HepG2 (cell line): Measurements from ENCODE around the gene TMEM170B. TPM values are rescaled to one million over a fixed set of nuclear protein-coding genes. Genes with fewer than 3 reads are reported as not detected.

ENCODE experiments used
- DRAP1 ChIP-seq: IDR thresholded peaks from 2 replicates; pipeline ENCODE4 v1.6.1; 2016; ENCODE audit warnings: missing genetic modification reagents, missing compliant biosample characterization
- E2F5 ChIP-seq: sonication (generic); formaldehyde crosslinking; conservative IDR thresholded peaks from 2 replicates; pipeline ENCODE4 v1.4.0; 2020; ENCODE audit warnings: missing genetic modification reagents
- HCFC1 ChIP-seq: fragments of 150-350 bp; IDR thresholded peaks from 2 replicates; pipeline ENCODE4 v1.6.1; 2014; ENCODE audit warnings: low read depth, low read length
- HMG20B ChIP-seq: conservative IDR thresholded peaks from 2 replicates; pipeline ENCODE4 v1.6.1; 2016; ENCODE audit warnings: missing genetic modification reagents, missing compliant biosample characterization
- HNF4G ChIP-seq, 2 experiments: sonication (generic) in 1 of 2; formaldehyde crosslinking in 1 of 2; IDR thresholded peaks; 2 replicates each; pipeline versions ENCODE4 v1.4.0 to v1.6.1; 2011 to 2020; ENCODE audit warnings: borderline replicate concordance in 2 of 2, low read depth in 2 of 2, mild to moderate bottlenecking in 2 of 2, low read length in 1 of 2, missing genetic modification reagents in 1 of 2, moderate library complexity in 1 of 2
- KLF16 ChIP-seq, 2 experiments: sonication (generic) in 1 of 2; formaldehyde crosslinking in 1 of 2; IDR thresholded peaks; 2 replicates each; pipeline versions ENCODE4 v1.6.1 to v1.8.0; 2016 to 2023; ENCODE audit warnings: missing genetic modification reagents in 2 of 2, missing compliant biosample characterization in 1 of 2
- MTF1 ChIP-seq: sonication (generic); formaldehyde crosslinking; IDR thresholded peaks from 2 replicates; pipeline ENCODE4 v1.5.0; 2020; ENCODE audit warnings: missing genetic modification reagents
- MYC ChIP-seq: sonication (generic); formaldehyde crosslinking; IDR thresholded peaks from 2 replicates; pipeline ENCODE4 v1.9.0; 2021; ENCODE audit warnings: missing genetic modification reagents, borderline replicate concordance
- NFIC ChIP-seq: IDR thresholded peaks from 2 replicates; pipeline ENCODE4 v1.6.1; 2012; ENCODE audit warnings: mild to moderate bottlenecking, low read length, inconsistent platforms
- NONO ChIP-seq, 2 experiments: fragments of 450-650 bp in 1 of 2; sonication (generic) in 1 of 2; formaldehyde crosslinking in 1 of 2; IDR thresholded peaks in 1 of 2; conservative IDR thresholded peaks in 1 of 2; 2 replicates each; pipeline versions ENCODE4 v1.6.1 to v1.8.0; 2017 to 2022; ENCODE audit warnings: mild to moderate bottlenecking in 1 of 2, missing genetic modification reagents in 1 of 2, moderate library complexity in 1 of 2
- RBM39 ChIP-seq: fragments of 200-400 bp; formaldehyde crosslinking; IDR thresholded peaks from one replicate; pipeline ENCODE4 v1.6.1; 2018; ENCODE audit warnings: antibody characterized with exemption, mild to moderate bottlenecking, low read depth, low read length; ENCODE audit not compliant: poor library complexity, severe bottlenecking
- SAP130 ChIP-seq: IDR thresholded peaks from 2 replicates; pipeline ENCODE4 v1.6.1; 2016; ENCODE audit warnings: low read depth
- SIX1 ChIP-seq: sonication (generic); formaldehyde crosslinking; IDR thresholded peaks from 2 replicates; pipeline ENCODE4 v1.4.0; 2020; ENCODE audit warnings: missing genetic modification reagents, borderline replicate concordance
- SRSF9 ChIP-seq: fragments of 200-400 bp; formaldehyde crosslinking; IDR thresholded peaks from 2 replicates; pipeline ENCODE4 v1.6.1; 2018; ENCODE audit warnings: borderline replicate concordance, mild to moderate bottlenecking, low read depth, low read length; ENCODE audit not compliant: insufficient read depth, poor library complexity, severe bottlenecking
- SSRP1 ChIP-seq: IDR thresholded peaks from 2 replicates; pipeline ENCODE4 v1.6.1; 2016; ENCODE audit warnings: control low read depth
- THYN1 ChIP-seq: sonication (generic); formaldehyde crosslinking; IDR thresholded peaks from 2 replicates; pipeline ENCODE4 v1.8.1; 2023; ENCODE audit warnings: low read depth, mild to moderate bottlenecking, moderate library complexity, missing genetic modification reagents, borderline replicate concordance
- YEATS4 ChIP-seq: sonication (generic); formaldehyde crosslinking; IDR thresholded peaks from 2 replicates; pipeline ENCODE4 v1.4.0; 2020; ENCODE audit warnings: missing genetic modification reagents, borderline replicate concordance
- ZBTB1 ChIP-seq: sonication (generic); formaldehyde crosslinking; IDR thresholded peaks from 2 replicates; pipeline ENCODE4 v1.4.0; 2020; ENCODE audit warnings: missing genetic modification reagents, borderline replicate concordance
- ZNF18 ChIP-seq: sonication (generic); formaldehyde crosslinking; IDR thresholded peaks from 2 replicates; pipeline ENCODE4 v1.8.0; 2022; ENCODE audit warnings: mild to moderate bottlenecking, missing genetic modification reagents; ENCODE audit not compliant: insufficient replicate concordance
- ZNF263 ChIP-seq: sonication (generic); formaldehyde crosslinking; IDR thresholded peaks from 2 replicates; pipeline ENCODE4 v1.4.0; 2020; ENCODE audit warnings: missing genetic modification reagents
- ZNF503 ChIP-seq: sonication (generic); formaldehyde crosslinking; IDR thresholded peaks from 2 replicates; pipeline ENCODE4 v1.4.0; 2020; ENCODE audit warnings: missing genetic modification reagents
- ZNF557 ChIP-seq: sonication (generic); formaldehyde crosslinking; IDR thresholded peaks from 2 replicates; pipeline ENCODE4 v1.4.0; 2020; ENCODE audit warnings: missing genetic modification reagents
- ZNF792 ChIP-seq: IDR thresholded peaks from 2 replicates; pipeline ENCODE4 v1.6.1; 2016
- ZNF800 ChIP-seq: sonication (generic); formaldehyde crosslinking; IDR thresholded peaks from 2 replicates; pipeline ENCODE4 v1.4.0; 2020; ENCODE audit warnings: missing genetic modification reagents
- polyA plus RNA-seq, 8 experiments: library from polyadenylated mRNA; depleted of rRNA in 3 of 8; stranded (reverse) in 7 of 8; unstranded in 1 of 8; fragments of >200 nt; fragmentation: Illumina TruSeq in 4 of 8; extraction: Trizol in 4 of 8; gene quantifications; 2 replicates each; pipeline versions ENCODE4 v1.2.1 to v1.2.3, GENCODE V29; 2011 to 2016; ENCODE audit warnings: low read depth in 4 of 8, missing spikeins in 1 of 8, mixed read lengths in 1 of 8; ENCODE audit not compliant: insufficient read depth in 1 of 8
- total RNA-seq, 5 experiments: library from RNA; depleted of rRNA; stranded (reverse); fragments of >200 nt; fragmentation: Illumina TruSeq; extraction: Trizol; gene quantifications; 2 replicates each; pipeline ENCODE4 v1.2.3, GENCODE V29; 2016; ENCODE audit warnings: low read depth in 1 of 5

The TMEM170B gene
- total and polyA plus RNA-seq, 2 of the 13 experiments (the other 11 are each of a cell fraction or from before 2014, with no cell fraction given): 3.3 to 9.4 TPM

- no peak for TF ChIP-seq E2F5 (CRISPR knock-in tag)
- no peak for TF ChIP-seq NFIC
- TF ChIP-seq MTF1: no peak
- TF ChIP-seq NONO (IDR thresholded peaks at IDR 0.05): no peak
- no peak for TF ChIP-seq NONO (CRISPR knock-in tag; conservative IDR thresholded peaks at IDR 0.05)
- no peak for TF ChIP-seq ZNF800 (CRISPR knock-in tag)
- TF ChIP-seq YEATS4 (CRISPR knock-in tag): no peak
- TF ChIP-seq ZNF792 (CRISPR knock-in tag): no peak
- no peak for TF ChIP-seq DRAP1 (CRISPR knock-in tag)
- no peak for TF ChIP-seq MYC (CRISPR knock-in tag)
- no peak for TF ChIP-seq ZBTB1 (CRISPR knock-in tag)
- no peak for TF ChIP-seq HMG20B (CRISPR knock-in tag)
- no peak for TF ChIP-seq RBM39
- peak; percentile 70 for TF ChIP-seq HNF4G (IDR thresholded peaks at IDR 0.05; ENCODE audit: borderline replicate concordance, low read depth, low read length)
- peak; percentile 61; the same call in 1 of the 2 replicates for TF ChIP-seq HNF4G (CRISPR knock-in tag; IDR thresholded peaks at IDR 0.05; ENCODE audit: borderline replicate concordance, low read depth)
- TF ChIP-seq ZNF263 (CRISPR knock-in tag): no peak
- no peak for TF ChIP-seq ZNF18
- TF ChIP-seq ZNF557: no peak
- TF ChIP-seq ZNF503: no peak
- TF ChIP-seq SIX1 (CRISPR knock-in tag): no peak
- TF ChIP-seq THYN1 (CRISPR knock-in tag): no peak
- TF ChIP-seq SSRP1 (CRISPR knock-in tag): no peak
- TF ChIP-seq SAP130 (CRISPR knock-in tag): peak; percentile 46; the same call in 1 of the 2 replicates
- TF ChIP-seq SRSF9: no peak
- no peak for TF ChIP-seq HCFC1
- 0 out of 4 replicates have a peak, but pooled peaks of 1 of the 2 experiments have one; percentile 25 for TF ChIP-seq KLF16 (CRISPR knock-in tag; IDR thresholded peaks at IDR 0.05)
Measured at GRCh38 chr6:11534561-11534960, 3.0 kb upstream of the TMEM170B start (continued).
